Right ventricle myocardium superior (tissue), 1 donor: ENCODE measurements around the gene PMS1. TPM values are rescaled to one million over a fixed set of nuclear protein-coding genes. Genes with fewer than 3 reads are reported as not detected.

ENCODE experiments used
- ATAC-seq: fragments of 200-7000 bp; cut with Tn5 transposase; one replicate; pipeline ENCODE4 v1.9.1; 2020; ENCODE audit warnings: mild to moderate bottlenecking; ENCODE audit not compliant: poor library complexity
- DNase-seq: peaks from one replicate; pipeline ENCODE4 v3.0.0-alpha.2; 2020
- intact Hi-C: fragments of 100-400 bp; cut with DNase I; formaldehyde crosslinking; loops from one replicate; pipeline ENCODE4 v1.11.2; 2022
- total RNA-seq: library from RNA; stranded (reverse); fragmentation: NEBNext Ultra II Directional; extraction: Animal tissue kit (Norgen Biotek cat#: 25700); gene quantifications from one replicate; pipeline ENCODE4 v1.2.1, GENCODE V29; 2021
- donor health status: DM: no; HTN: yes; CAD: no; lungs with severe emphysema.

PMS1 gene
- total RNA-seq, 1 donor from 2014 or later: 13.5 TPM

GRCh38 chr2:189899101-189899500 lies 114.9 kb downstream of the PMS1 start:
- intact Hi-C loops: no loop called here
- DNase-seq (no peak), ATAC-seq (no peak)

GRCh38 chr2:189900726-189901125 lies 116.5 kb downstream of the PMS1 start:
- DNase-seq (no peak), ATAC-seq (no peak)
- intact Hi-C loops: no loop called here

- intact Hi-C loops: no loop called here
- ATAC-seq (no peak), DNase-seq (no peak)
Observed at GRCh38 chr2:189901664-189902063, 117.4 kb downstream of the PMS1 start.

- intact Hi-C loops: no loop called here
- ATAC-seq (no peak), DNase-seq (no peak)
Observed at GRCh38 chr2:189913821-189914220, 129.6 kb downstream of the PMS1 start.

GRCh38 chr2:189916651-189917050 lies 132.4 kb downstream of the PMS1 start:
- DNase-seq: no peak
- ATAC-seq: no peak
- intact Hi-C loops: no loop called here

Other genes with a start within 250 kb of the PMS1 start
- 48.2 TPM for gene SLC40A1, start 203.7 kb upstream of the PMS1 start, total RNA-seq
- 37.9 TPM for gene ASNSD1, start 123.0 kb upstream of the PMS1 start, total RNA-seq
- 8.1 TPM for gene ANKAR, start 109.8 kb upstream of the PMS1 start, total RNA-seq
- gene OSGEPL1, start 21.7 kb upstream of the PMS1 start, total RNA-seq: 9.4 TPM
- 19.4 TPM for gene ORMDL1, start 111 bp upstream of the PMS1 start, total RNA-seq